Stimulated activated CD4-positive, alpha-beta T cell treated with anti-CD3 and anti-CD28 coated beads, Interleukin-1b, Interleukin-23, amount 100 ng/mL, for 4 hours (primary cell): ENCODE results near the gene BAZ2B.

Experiments
- DNase-seq, 2 donors: peaks; one replicate each; pipeline ENCODE4 v3.0.0-alpha.2; 2020; ENCODE audit warnings: low read depth in 2 of 2

BAZ2B gene

GRCh38 chr2:159615367-159616285, 722 bp downstream of the BAZ2B start:
- DNase-seq, result peak; percentile 7 to 26

GRCh38 chr2:159614534-159615366, 1.6 kb downstream of the BAZ2B start:
- DNase-seq, result no peak

GRCh38 chr2:159613651-159614285, 2.6 kb downstream of the BAZ2B start:
- no peak for DNase-seq

GRCh38 chr2:159613091-159613490, 3.3 kb downstream of the BAZ2B start:
- no peak for DNase-seq

GRCh38 chr2:159612255-159612901, 4.0 kb downstream of the BAZ2B start:
- DNase-seq, result no peak

GRCh38 chr2:159609811-159610549, 6.4 kb downstream of the BAZ2B start:
- DNase-seq, result no peak

- DNase-seq, result no peak
Observed at GRCh38 chr2:159608723-159609308, 7.5 kb downstream of the BAZ2B start.

GRCh38 chr2:159608108-159608507, 8.2 kb downstream of the BAZ2B start:
- no peak for DNase-seq

- no peak for DNase-seq
Observed at GRCh38 chr2:159606287-159606686, 10.1 kb downstream of the BAZ2B start.

- no peak for DNase-seq
Observed at GRCh38 chr2:159605441-159606178, 10.7 kb downstream of the BAZ2B start.

- no peak for DNase-seq
Observed at GRCh38 chr2:159604159-159604558, 12.2 kb downstream of the BAZ2B start.

- no peak for DNase-seq
Observed at GRCh38 chr2:159600752-159601151, 15.6 kb downstream of the BAZ2B start.

- DNase-seq, result no peak
Observed at GRCh38 chr2:159595410-159596046, 20.8 kb downstream of the BAZ2B start.

- no peak for DNase-seq
Observed at GRCh38 chr2:159592441-159592840, 23.9 kb downstream of the BAZ2B start.

GRCh38 chr2:159591221-159591620, 25.1 kb downstream of the BAZ2B start:
- no peak for DNase-seq

GRCh38 chr2:159589286-159589685, 27.1 kb downstream of the BAZ2B start:
- DNase-seq, result no peak

- no peak for DNase-seq
Observed at GRCh38 chr2:159586034-159586433, 30.3 kb downstream of the BAZ2B start.

- no peak for DNase-seq
Observed at GRCh38 chr2:159585622-159586021, 30.7 kb downstream of the BAZ2B start.

GRCh38 chr2:159584796-159585195, 31.6 kb downstream of the BAZ2B start:
- no peak for DNase-seq
